Activated T-cell treated with anti-CD3 and anti-CD28 coated beads, Interleukin-2, amount 50 U/mL, for 24 hours (primary cell): ENCODE data around the gene DPPA5.

ENCODE experiments used
- DNase-seq: peaks from one replicate; pipeline ENCODE4 v3.0.0-alpha.2; 2020
- H3K27ac Mint-ChIP-seq: 2 replicates; pipeline ENCODE4 v1.8.0; 2020; ENCODE audit warnings: mild to moderate bottlenecking, mixed read lengths
- H3K27me3 Mint-ChIP-seq: 2 replicates; pipeline ENCODE4 v1.8.0; 2020; ENCODE audit warnings: mixed read lengths
- H3K36me3 Mint-ChIP-seq: 2 replicates; pipeline ENCODE4 v1.8.0; 2020; ENCODE audit warnings: low read depth, mixed read lengths
- H3K4me1 Mint-ChIP-seq: 2 replicates; pipeline ENCODE4 v1.8.0; 2020; ENCODE audit warnings: low read depth, mixed read lengths
- H3K4me3 Mint-ChIP-seq: 2 replicates; pipeline ENCODE4 v1.8.0; 2020; ENCODE audit warnings: mild to moderate bottlenecking, moderate library complexity, mixed read lengths
- H3K9me3 Mint-ChIP-seq: 2 replicates; pipeline ENCODE4 v1.8.0; 2020; ENCODE audit warnings: mixed read lengths

The DPPA5 gene

DNA sequence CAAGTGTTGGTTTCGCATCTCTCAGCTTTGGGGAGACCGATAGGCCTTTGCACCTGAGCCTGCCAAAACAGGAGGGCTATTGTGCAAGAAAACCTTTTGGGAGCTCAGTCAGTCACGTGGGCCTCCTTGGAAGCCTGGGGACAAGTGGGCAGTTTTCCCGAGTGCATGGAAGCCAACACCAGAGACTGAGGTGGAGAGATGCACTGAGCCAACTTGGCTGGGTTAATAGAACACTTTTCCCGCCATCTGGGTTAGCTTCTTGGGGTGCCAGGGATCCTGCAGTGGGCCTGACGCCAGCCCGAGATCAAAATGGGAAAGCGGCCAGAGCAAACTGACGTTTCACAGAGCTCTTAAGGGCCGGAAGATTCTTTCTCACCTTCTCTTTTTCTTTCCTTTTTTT, 18.4 kb upstream of the DPPA5 start:
- Mint-ChIP-seq H3K4me3 (no peak overlapping the region), H3K27me3 (no peaks in the 10 kb centered on the region), H3K9me3 (peaks cover 6% of the 10 kb centered on the region), H3K36me3 (no peaks in the 10 kb centered on the region), H3K27ac (no peak overlapping the region), H3K4me1 (no peaks in the 10 kb centered on the region)
- DNase-seq = no peak

DNA sequence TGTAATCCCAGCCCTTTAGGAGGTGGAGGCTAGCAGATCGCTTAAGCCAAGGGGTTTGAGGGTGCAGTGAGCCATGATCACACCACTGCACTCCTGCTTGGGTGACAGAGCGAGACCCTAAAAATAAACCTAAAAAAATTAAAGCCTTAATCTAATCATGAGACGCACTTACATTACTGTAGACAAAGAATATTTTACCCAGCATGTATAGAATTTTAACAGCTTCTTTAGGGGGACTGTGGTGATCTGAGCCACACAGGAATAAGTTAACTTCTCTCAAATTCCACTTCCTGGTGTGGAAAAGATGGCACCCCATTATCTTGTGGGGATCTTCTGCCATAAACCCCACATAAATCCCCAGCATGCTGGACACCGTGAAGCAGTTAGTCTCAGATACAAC, 17.9 kb upstream of the DPPA5 start:
- H3K4me3 Mint-ChIP-seq = no peak overlapping the region
- H3K36me3 Mint-ChIP-seq = no peaks in the 10 kb centered on the region
- no peaks in the 10 kb centered on the region for H3K4me1 Mint-ChIP-seq
- H3K27me3 Mint-ChIP-seq = no peaks in the 10 kb centered on the region
- DNase-seq = no peak
- peaks cover 6% of the 10 kb centered on the region for H3K9me3 Mint-ChIP-seq
- H3K27ac Mint-ChIP-seq = no peak overlapping the region

DNA sequence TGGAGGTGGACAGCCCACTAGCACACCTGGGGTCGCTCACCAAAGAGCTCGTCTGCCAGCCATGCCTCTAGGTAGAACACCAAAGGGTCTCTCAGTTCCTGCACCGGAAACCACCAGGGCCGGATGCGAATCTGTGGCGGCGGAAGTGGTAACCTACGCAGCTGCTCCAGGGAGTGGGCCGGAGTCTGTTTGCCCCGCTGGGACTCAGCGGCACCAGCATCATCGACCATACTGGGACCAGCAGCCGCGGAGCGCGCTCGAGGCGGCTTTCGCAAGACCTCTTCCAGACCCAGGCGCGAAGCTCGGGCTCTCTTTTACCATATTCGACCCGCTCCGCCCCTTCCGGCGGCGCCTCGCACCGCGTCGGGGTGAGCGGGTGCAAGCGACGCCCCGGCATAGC, 15.5 kb upstream of the DPPA5 start, which contains the start of gene OOEP:
Gene OOEP (minus strand): TSS at position 335 of the 400 bp plus-strand sequence. CDS start 105 bp downstream, at position 230.
- no peaks in the 10 kb centered on the region for H3K27me3 Mint-ChIP-seq
- no peak within 1 kb of the TSS for H3K27ac Mint-ChIP-seq
- no peak within 1 kb of the TSS for H3K4me3 Mint-ChIP-seq
- H3K36me3 Mint-ChIP-seq = no peaks in the 10 kb centered on the region
- H3K9me3 Mint-ChIP-seq = peaks cover 6% of the 10 kb centered on the region
- no peak for DNase-seq
- no peaks in the 10 kb centered on the region for H3K4me1 Mint-ChIP-seq

DNA sequence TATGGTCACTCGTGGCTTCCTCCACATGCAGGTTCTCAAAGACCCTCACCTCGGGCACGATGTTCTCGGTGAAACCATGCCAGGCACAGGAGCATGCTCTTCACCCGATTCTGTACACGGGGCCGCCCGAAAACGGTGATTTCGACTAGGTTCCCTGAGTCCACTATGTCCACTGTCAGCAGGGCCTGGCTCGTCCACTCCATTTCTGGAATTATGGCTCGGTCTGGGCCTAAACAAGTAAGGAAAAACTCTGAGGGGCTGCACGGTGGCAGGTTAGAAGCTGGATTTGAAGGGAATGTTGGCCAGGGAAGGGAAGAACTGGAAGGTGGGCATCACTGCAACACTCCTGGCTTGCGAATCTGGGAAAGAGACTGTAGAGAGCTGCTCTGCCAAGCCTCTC, 15.1 kb upstream of the DPPA5 start:
- no peak overlapping the region for H3K27ac Mint-ChIP-seq
- no peak overlapping the region for H3K4me3 Mint-ChIP-seq
- no peaks in the 10 kb centered on the region for H3K27me3 Mint-ChIP-seq
- no peaks in the 10 kb centered on the region for H3K36me3 Mint-ChIP-seq
- DNase-seq = no peak
- H3K4me1 Mint-ChIP-seq = no peaks in the 10 kb centered on the region
- H3K9me3 Mint-ChIP-seq = peaks cover 6% of the 10 kb centered on the region

DNA sequence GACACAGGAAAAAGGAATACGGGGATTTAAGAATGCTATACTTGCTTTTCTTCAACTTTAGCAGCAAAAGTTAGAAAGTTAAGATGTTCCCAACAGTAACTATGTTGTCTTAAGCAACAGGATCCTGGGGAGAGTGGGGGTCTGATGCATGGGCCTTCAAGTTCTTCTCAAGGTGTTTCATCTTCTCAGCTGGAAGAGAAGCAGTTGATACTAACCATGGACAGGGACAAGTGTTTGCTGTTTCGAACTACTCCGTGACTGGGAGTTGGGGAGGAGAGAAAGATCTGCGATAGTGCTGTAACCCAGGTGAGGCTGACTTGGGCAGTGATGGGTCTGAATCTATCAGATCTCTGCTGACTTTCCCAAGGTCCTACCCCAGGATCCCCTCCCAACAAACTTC, 14.6 kb upstream of the DPPA5 start:
- Mint-ChIP-seq H3K4me3 (no peak overlapping the region), H3K27me3 (no peaks in the 10 kb centered on the region), H3K9me3 (peaks cover 6% of the 10 kb centered on the region), H3K27ac (no peak overlapping the region), H3K4me1 (no peaks in the 10 kb centered on the region), H3K36me3 (no peaks in the 10 kb centered on the region)
- DNase-seq = no peak

DNA sequence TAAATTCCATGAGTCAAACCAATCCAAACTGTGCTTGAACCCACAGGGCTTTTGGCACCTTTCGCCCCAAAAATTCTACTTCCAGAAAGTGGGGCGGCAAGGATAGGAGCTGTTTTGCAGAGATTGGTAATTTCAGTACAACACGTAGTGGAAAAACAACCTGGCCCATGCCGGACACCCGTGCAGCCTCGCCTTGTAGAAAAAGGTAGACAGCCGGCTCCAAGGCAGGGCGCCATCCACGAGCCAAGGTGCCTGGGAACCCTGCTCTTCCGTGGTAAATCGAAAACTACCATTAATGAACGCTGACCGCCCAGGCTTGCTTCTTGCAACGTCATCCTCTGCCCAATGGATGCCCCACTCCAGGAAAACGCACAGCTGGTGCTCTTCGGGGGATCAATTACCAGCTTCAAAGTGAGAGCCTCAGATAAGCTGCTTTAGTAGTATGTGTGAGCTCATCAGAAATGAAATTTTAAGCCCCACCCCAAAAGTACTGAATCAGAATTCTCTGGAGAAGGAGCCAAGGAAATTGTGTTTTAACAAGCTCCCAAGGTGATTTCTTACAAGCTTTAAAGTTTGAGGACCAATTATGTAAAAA, 13.8 kb upstream of the DPPA5 start:
- Mint-ChIP-seq H3K36me3 (no peaks in the 10 kb centered on the region), H3K27ac (no peak overlapping the region), H3K4me1 (no peaks in the 10 kb centered on the region), H3K27me3 (no peaks in the 10 kb centered on the region), H3K4me3 (no peak overlapping the region), H3K9me3 (peaks cover 4% of the 10 kb centered on the region)
- no peak for DNase-seq

DNA sequence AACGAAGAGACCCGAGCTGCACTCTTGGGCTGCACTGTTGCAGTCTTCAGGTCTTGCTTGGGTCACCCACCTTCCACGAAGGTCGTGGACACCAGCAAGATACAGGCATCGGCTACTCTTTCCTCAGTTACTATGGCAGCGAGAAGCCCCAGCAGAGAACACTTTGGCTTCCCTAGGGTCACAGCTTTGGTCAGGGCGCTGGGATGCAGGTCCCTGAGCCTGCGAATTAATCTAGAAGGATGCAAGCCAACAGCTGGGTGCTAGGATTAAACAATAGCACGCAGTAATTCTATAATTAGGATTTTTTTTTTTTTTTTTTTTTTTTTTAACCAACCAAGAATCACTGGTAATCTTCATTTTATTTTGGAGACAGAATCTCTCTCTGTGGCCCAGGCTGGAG, 10.5 kb upstream of the DPPA5 start:
- Mint-ChIP-seq H3K4me3 (no peak overlapping the region), H3K27me3 (no peaks in the 10 kb centered on the region), H3K4me1 (no peaks in the 10 kb centered on the region), H3K9me3 (no peaks in the 10 kb centered on the region), H3K36me3 (no peaks in the 10 kb centered on the region), H3K27ac (no peak overlapping the region)
- no peak for DNase-seq

DNA sequence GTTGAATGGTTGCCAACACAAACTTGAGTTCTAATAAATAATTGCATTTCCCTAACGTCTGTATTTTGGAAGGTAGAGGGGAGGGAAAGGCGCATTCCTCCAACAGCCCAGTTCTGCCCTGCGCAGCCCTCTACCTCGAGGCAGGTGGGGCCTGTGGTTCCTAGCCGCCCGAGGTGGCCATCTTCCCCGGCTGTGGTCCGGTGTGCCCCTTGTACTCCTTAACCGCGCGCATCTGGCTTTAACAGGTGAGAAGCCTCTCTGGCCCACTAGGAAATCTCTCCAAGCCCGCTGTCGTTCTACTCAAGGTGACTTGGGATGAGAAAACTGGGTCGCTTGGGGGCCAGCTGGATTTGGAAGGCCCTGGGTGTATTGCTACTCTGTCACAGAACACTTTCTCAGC, 10.0 kb upstream of the DPPA5 start:
- no peaks in the 10 kb centered on the region for H3K27me3 Mint-ChIP-seq
- no peak overlapping the region for H3K27ac Mint-ChIP-seq
- H3K4me1 Mint-ChIP-seq = no peaks in the 10 kb centered on the region
- H3K9me3 Mint-ChIP-seq = no peaks in the 10 kb centered on the region
- no peaks in the 10 kb centered on the region for H3K36me3 Mint-ChIP-seq
- no peak overlapping the region for H3K4me3 Mint-ChIP-seq
- DNase-seq = no peak

DNA sequence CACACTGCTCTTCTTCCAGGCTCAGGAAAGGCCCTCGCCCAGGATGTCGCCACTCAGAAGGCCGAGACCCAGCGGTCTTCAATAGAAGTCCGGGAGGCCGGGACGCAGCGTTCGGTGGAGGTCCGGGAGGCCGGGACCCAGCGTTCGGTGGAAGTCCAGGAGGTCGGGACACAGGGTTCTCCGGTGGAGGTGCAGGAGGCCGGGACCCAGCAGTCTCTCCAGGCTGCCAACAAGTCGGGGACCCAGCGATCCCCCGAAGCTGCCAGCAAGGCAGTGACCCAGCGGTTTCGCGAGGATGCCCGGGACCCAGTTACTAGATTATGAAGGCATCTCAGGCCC, 9.4 kb upstream of the DPPA5 start:
- H3K36me3 Mint-ChIP-seq = no peaks in the 10 kb centered on the region
- DNase-seq = no peak
- no peak overlapping the region for H3K27ac Mint-ChIP-seq
- no peaks in the 10 kb centered on the region for H3K27me3 Mint-ChIP-seq
- no peaks in the 10 kb centered on the region for H3K4me1 Mint-ChIP-seq
- H3K9me3 Mint-ChIP-seq = no peaks in the 10 kb centered on the region
- no peak overlapping the region for H3K4me3 Mint-ChIP-seq

DNA sequence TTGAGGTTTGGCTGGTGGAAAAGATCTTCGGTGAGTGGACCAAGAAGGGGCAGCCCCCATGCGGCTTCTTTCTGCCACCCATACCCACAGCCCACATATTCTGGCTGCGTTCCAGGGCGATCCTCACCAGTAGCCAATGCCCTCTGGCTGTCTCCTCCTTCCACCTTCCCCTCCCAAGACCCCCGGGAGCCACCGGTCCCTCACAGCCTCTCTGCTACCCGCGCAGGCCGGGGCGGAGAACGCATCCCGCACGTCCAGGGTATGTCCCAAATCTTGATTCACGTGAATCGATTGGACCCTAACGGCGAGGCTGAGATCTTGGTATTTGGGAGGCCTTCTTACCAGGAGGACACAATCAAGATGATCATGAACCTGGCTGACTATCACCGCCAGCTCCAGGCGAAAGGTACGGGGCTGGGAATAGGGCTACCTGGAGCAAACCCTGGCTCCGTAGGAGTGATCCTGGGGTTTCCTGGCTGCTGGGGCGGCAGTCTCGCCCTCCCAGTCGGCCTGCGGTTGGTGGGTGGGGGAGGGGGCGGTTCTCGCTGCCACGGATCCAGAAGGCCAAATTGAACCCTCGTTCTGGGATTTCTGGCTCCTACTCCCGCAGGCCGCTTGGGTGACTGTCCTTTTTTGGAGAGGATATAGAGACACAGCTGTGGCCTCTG, 8.9 kb upstream of the DPPA5 start:
- no peak overlapping the region for H3K27ac Mint-ChIP-seq
- H3K36me3 Mint-ChIP-seq = no peaks in the 10 kb centered on the region
- no peaks in the 10 kb centered on the region for H3K27me3 Mint-ChIP-seq
- no peaks in the 10 kb centered on the region for H3K9me3 Mint-ChIP-seq
- H3K4me3 Mint-ChIP-seq = no peak overlapping the region
- DNase-seq = no peak
- H3K4me1 Mint-ChIP-seq = no peaks in the 10 kb centered on the region

DNA sequence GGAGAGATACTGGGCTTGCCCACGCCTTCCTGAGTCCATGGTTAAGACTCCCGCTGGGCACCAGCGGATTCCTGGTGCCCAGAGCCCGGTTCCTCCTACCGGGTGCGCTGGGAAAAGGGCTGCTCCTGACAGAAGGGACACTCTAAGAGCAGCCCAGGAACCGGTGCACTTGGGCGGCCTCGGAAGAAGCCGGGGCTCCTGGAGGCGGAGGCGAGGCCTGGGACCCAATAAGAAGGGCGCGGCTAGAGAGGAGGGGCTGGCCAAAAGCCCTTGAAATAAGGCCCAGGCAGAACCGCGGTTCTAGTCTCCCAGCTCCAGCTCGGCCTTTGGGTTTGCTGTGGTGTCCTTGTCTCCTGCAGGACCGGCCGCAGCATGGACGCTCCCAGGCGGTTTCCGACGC, 8.3 kb upstream of the DPPA5 start, which contains the start of gene KHDC3L:
Gene KHDC3L (plus strand): TSS at position 301 of the 400 bp plus-strand sequence. CDS start 72 bp downstream, at position 373.
- H3K4me1 Mint-ChIP-seq = no peaks in the 10 kb centered on the region
- no peaks in the 10 kb centered on the region for H3K9me3 Mint-ChIP-seq
- no peaks in the 10 kb centered on the region for H3K36me3 Mint-ChIP-seq
- H3K27ac Mint-ChIP-seq = no peak within 1 kb of the TSS
- no peak within 1 kb of the TSS for H3K4me3 Mint-ChIP-seq
- H3K27me3 Mint-ChIP-seq = no peaks in the 10 kb centered on the region
- DNase-seq = no peak

DNA sequence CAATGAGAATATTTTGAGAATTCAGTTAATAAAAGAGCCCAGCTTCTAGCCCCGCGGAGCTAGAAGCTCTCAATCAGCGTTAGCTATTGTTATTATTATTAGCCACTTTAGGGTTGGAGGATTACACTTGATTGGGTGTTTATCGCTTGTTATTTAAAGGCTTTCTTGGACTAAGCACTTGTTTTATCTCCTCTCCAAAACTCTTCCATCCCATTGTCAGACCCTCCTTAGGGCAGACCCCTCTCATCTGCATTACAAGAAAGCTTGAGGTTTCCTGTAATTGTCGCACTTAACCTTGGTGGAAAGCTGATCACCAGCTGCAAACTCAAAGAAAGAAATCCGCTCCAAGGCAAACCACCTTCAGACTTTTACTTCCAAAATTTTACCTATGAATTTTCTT, 4.8 kb downstream of the DPPA5 start:
- Mint-ChIP-seq H3K4me3 (no peak overlapping the region), H3K9me3 (no peaks in the 10 kb centered on the region), H3K4me1 (no peaks in the 10 kb centered on the region), H3K27ac (no peak overlapping the region), H3K36me3 (no peaks in the 10 kb centered on the region), H3K27me3 (peaks cover 34% of the 10 kb centered on the region)
- no peak for DNase-seq

DNA sequence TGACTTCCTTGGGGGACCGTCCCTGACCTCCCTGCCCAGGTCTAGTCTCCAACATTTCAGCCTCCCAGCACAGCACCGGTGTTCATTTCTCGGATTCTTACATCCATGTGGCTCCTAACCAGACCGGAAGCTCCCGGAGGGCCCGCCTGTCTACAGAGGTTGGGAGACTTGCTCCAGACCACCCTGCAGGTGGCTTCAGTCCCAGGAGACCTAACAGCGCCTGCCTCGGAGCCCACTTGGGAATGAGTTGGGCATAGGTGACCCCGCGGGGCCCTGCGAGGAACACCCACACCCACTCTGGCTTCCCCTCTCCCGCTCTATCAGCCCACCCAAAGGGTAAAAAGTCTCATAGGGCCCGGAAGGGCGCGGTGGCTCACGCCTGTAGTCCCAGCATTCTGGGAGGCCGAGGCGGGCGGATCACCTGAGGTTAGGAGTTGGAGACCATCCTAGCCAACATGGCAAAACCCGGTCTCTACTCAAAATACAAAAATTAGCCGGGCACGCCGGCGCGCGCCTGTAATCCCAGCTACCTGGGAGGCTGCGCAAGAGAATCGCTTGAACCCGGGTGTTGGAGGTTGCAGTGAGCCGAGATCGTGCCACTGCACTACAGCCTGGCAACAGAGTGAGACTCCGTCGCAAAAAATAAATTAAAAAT, 5.4 kb downstream of the DPPA5 start:
- Mint-ChIP-seq H3K27ac (no peak overlapping the region), H3K4me1 (no peaks in the 10 kb centered on the region), H3K36me3 (no peaks in the 10 kb centered on the region), H3K4me3 (no peak overlapping the region), H3K27me3 (peaks cover 34% of the 10 kb centered on the region), H3K9me3 (no peaks in the 10 kb centered on the region)
- DNase-seq = no peak

DNA sequence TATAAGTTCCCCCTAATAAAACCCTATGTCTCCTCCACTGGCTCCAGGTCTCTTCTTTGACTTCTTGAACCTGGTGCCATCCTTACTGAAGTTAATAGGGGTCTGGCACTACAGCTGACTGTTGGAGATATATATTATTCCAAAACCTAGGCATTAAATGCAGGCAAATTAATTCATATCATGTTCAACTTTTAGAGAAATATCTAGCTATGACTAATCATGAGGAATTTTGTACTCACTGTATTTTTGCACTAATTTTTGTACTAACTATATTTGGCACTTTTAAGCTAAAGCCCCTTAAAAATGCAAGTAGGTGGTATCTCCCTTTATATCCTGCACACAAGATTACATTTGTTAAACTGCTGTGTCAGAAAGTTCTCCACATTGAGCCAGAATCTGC, 10.9 kb downstream of the DPPA5 start:
- Mint-ChIP-seq H3K36me3 (no peaks in the 10 kb centered on the region), H3K27me3 (peaks cover 12% of the 10 kb centered on the region), H3K4me3 (no peak overlapping the region), H3K9me3 (no peaks in the 10 kb centered on the region), H3K4me1 (no peaks in the 10 kb centered on the region), H3K27ac (no peak overlapping the region)
- DNase-seq = no peak

DNA sequence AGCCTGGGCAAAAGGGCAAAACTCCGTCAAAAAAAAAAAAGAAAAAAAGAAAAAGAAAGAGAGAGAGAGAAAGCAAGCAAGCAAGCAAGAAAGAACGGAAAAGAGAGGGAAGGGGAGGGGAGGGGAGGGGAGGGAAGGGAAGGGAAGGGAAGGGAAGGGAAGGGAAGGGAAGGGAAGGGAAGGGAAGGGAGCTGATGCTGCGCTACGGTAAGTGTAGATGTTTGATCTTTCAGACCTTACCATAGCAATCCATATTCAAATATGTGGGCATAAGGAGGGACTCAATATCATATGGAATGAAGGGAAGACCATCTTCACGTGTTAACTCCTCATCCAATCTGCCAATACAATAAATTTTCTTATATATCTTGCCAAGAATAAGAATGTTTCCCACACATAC, 11.9 kb downstream of the DPPA5 start:
- Mint-ChIP-seq H3K27ac (no peak overlapping the region), H3K36me3 (no peaks in the 10 kb centered on the region), H3K4me3 (no peak overlapping the region), H3K9me3 (no peaks in the 10 kb centered on the region), H3K4me1 (no peaks in the 10 kb centered on the region), H3K27me3 (peaks cover 4% of the 10 kb centered on the region)
- no peak for DNase-seq
